ENCODE measurements around the gene CRHR1.

GRCh38 chr17:45839442-45839841 is 55.3 kb downstream of the CRHR1 start:
- TF ChIP-seq, protein P1, sequence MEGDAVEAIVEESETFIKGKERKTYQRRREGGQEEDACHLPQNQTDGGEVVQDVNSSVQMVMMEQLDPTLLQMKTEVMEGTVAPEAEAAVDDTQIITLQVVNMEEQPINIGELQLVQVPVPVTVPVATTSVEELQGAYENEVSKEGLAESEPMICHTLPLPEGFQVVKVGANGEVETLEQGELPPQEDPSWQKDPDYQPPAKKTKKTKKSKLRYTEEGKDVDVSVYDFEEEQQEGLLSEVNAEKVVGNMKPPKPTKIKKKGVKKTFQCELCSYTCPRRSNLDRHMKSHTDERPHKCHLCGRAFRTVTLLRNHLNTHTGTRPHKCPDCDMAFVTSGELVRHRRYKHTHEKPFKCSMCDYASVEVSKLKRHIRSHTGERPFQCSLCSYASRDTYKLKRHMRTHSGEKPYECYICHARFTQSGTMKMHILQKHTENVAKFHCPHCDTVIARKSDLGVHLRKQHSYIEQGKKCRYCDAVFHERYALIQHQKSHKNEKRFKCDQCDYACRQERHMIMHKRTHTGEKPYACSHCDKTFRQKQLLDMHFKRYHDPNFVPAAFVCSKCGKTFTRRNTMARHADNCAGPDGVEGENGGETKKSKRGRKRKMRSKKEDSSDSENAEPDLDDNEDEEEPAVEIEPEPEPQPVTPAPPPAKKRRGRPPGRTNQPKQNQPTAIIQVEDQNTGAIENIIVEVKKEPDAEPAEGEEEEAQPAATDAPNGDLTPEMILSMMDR (IDR thresholded peaks at IDR 0.05), result no peak
- TF ChIP-seq, protein P2, sequence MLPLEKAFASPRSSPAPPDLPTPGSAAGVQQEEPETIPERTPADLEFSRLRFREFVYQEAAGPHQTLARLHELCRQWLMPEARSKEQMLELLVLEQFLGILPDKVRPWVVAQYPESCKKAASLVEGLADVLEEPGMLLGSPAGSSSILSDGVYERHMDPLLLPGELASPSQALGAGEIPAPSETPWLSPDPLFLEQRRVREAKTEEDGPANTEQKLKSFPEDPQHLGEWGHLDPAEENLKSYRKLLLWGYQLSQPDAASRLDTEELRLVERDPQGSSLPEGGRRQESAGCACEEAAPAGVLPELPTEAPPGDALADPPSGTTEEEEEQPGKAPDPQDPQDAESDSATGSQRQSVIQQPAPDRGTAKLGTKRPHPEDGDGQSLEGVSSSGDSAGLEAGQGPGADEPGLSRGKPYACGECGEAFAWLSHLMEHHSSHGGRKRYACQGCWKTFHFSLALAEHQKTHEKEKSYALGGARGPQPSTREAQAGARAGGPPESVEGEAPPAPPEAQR (CRISPR knock-in tag; IDR thresholded peaks at IDR 0.05), result no peak
- TF ChIP-seq NFYB (CRISPR knock-in tag; conservative IDR thresholded peaks at IDR 0.05; ENCODE audit: low read depth) (no peak), FOXP1 (CRISPR knock-in tag; IDR thresholded peaks at IDR 0.05; ENCODE audit: borderline replicate concordance) (no peak), CREM (CRISPR knock-in tag; IDR thresholded peaks at IDR 0.05) (no peak), NR3C1 (CRISPR knock-in tag; conservative IDR thresholded peaks at IDR 0.05; ENCODE audit: low read depth) (no peak)
